IMR-90 (cell line): ENCODE measurements around the gene ITPKA. TPM values are rescaled to one million over a fixed set of nuclear protein-coding genes. Genes with fewer than 3 reads are reported as not detected.

Source experiments
- CHD1 ChIP-seq: IDR thresholded peaks from 2 replicates; pipeline ENCODE4 v1.6.1; 2012; ENCODE audit warnings: low read depth, low read length, improper control_type of control experiment
- MXI1 ChIP-seq: IDR thresholded peaks from 2 replicates; pipeline ENCODE4 v1.6.1; 2012; ENCODE audit warnings: low read depth, mild to moderate bottlenecking, low read length, moderate library complexity, borderline replicate concordance
- RFX5 ChIP-seq: IDR thresholded peaks from 2 replicates; pipeline ENCODE4 v1.8.0; 2012; ENCODE audit warnings: low read depth, mild to moderate bottlenecking, low read length, moderate library complexity
- polyA plus RNA-seq, 3 experiments: library from polyadenylated mRNA; depleted of rRNA; stranded (reverse); fragments of >200 nt; gene quantifications; 2 replicates each; pipeline ENCODE4 v1.2.3, GENCODE V29; 2012; ENCODE audit warnings: low replicate concordance in 1 of 3
- total RNA-seq: library from RNA; depleted of rRNA; stranded (reverse); fragments of >200 nt; gene quantifications from 2 replicates; pipeline ENCODE4 v1.2.3, GENCODE V29; 2012
- TF ChIP-seq, protein P1 (sequence below): conservative IDR thresholded peaks from 2 replicates; pipeline ENCODE4 v1.5.1; 2012; ENCODE audit warnings: mild to moderate bottlenecking, low read depth, low read length, improper control_type of control experiment

ITPKA gene
- total and polyA plus RNA-seq, 2 of the 4 experiments (the other 2 are of a cell fraction) = 1.1 to 1.8 TPM

DNA sequence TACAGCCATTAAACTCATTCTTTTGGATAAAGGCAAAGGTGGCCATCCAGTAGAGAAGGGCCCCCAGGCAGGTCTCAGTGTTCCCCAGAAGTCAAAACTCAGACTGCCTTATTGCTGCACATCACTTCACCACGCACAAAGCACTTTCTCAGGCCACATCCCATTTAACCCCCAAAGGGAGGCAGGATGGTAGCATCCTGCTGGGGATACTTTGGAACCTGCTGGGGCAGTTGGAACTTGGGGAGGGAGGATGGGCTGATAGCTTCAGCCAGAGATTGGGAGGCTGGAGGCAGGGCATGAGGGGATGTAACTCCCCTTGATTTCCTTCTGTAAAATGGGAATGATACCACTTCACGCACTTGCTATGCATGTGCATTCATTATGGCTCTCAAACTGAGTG lies 5.0 kb downstream of the ITPKA start (continued):
- TF ChIP-seq, protein P1, sequence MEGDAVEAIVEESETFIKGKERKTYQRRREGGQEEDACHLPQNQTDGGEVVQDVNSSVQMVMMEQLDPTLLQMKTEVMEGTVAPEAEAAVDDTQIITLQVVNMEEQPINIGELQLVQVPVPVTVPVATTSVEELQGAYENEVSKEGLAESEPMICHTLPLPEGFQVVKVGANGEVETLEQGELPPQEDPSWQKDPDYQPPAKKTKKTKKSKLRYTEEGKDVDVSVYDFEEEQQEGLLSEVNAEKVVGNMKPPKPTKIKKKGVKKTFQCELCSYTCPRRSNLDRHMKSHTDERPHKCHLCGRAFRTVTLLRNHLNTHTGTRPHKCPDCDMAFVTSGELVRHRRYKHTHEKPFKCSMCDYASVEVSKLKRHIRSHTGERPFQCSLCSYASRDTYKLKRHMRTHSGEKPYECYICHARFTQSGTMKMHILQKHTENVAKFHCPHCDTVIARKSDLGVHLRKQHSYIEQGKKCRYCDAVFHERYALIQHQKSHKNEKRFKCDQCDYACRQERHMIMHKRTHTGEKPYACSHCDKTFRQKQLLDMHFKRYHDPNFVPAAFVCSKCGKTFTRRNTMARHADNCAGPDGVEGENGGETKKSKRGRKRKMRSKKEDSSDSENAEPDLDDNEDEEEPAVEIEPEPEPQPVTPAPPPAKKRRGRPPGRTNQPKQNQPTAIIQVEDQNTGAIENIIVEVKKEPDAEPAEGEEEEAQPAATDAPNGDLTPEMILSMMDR = no peak
- TF ChIP-seq RFX5 (no peak), CHD1 (no peak), MXI1 (no peak)
